Measurements from ENCODE around the gene SLC19A1. TPM values are rescaled to one million over a fixed set of nuclear protein-coding genes. Genes with fewer than 3 reads are reported as not detected.

Gene SLC19A1
- total RNA-seq, 1 donor from 2014 or later, result 28.2 TPM

- no peak overlapping the region for H3K4me3 Mint-ChIP-seq
- no peak for TF ChIP-seq CTCF (conservative IDR thresholded peaks at IDR 0.05)
- peaks cover 22% of the 10 kb centered on the region for H3K4me1 Mint-ChIP-seq (ENCODE audit: unreplicated experiment)
- no peak overlapping the region for H3K27ac Mint-ChIP-seq
- no peak for DNase-seq (ENCODE audit: extremely low spot score, unreplicated experiment)
- no peaks in the 10 kb centered on the region for H3K9me3 Mint-ChIP-seq
- peaks cover 14% of the 10 kb centered on the region for H3K36me3 Mint-ChIP-seq
- H3K27me3 Mint-ChIP-seq, result no peaks in the 10 kb centered on the region
These were observed 69.5 kb downstream of the SLC19A1 start for GRCh38 chr21:45472445-45473365.

GRCh38 chr21:45471525-45472221 is 70.6 kb downstream of the SLC19A1 start:
- peaks cover 21% of the 10 kb centered on the region for H3K4me1 Mint-ChIP-seq (ENCODE audit: unreplicated experiment)
- no peaks in the 10 kb centered on the region for H3K27me3 Mint-ChIP-seq
- H3K27ac Mint-ChIP-seq, result peak overlapping the region; percentile 91
- TF ChIP-seq CTCF (conservative IDR thresholded peaks at IDR 0.05), result no peak
- DNase-seq (ENCODE audit: extremely low spot score, unreplicated experiment), result no peak
- H3K36me3 Mint-ChIP-seq, result peaks cover 13% of the 10 kb centered on the region
- no peaks in the 10 kb centered on the region for H3K9me3 Mint-ChIP-seq
- H3K4me3 Mint-ChIP-seq, result peak overlapping the region; percentile 41

GRCh38 chr21:45470773-45471524 is 71.3 kb downstream of the SLC19A1 start:
- H3K9me3 Mint-ChIP-seq, result no peaks in the 10 kb centered on the region
- no peak for DNase-seq (ENCODE audit: extremely low spot score, unreplicated experiment)
- peaks cover 18% of the 10 kb centered on the region for H3K4me1 Mint-ChIP-seq (ENCODE audit: unreplicated experiment)
- peak overlapping the region; percentile 54 for H3K4me3 Mint-ChIP-seq
- H3K27me3 Mint-ChIP-seq, result no peaks in the 10 kb centered on the region
- H3K36me3 Mint-ChIP-seq, result peaks cover 8% of the 10 kb centered on the region
- TF ChIP-seq CTCF (conservative IDR thresholded peaks at IDR 0.05), result no peak
- H3K27ac Mint-ChIP-seq, result peak overlapping the region; percentile 91

GRCh38 chr21:45470087-45470515 is 72.1 kb downstream of the SLC19A1 start:
- H3K4me3 Mint-ChIP-seq, result peak overlapping the region; percentile 53
- DNase-seq (ENCODE audit: extremely low spot score, unreplicated experiment), result no peak
- H3K27ac Mint-ChIP-seq, result peak overlapping the region; percentile 60
- H3K27me3 Mint-ChIP-seq, result no peaks in the 10 kb centered on the region
- H3K4me1 Mint-ChIP-seq (ENCODE audit: unreplicated experiment), result peaks cover 23% of the 10 kb centered on the region
- H3K36me3 Mint-ChIP-seq, result peaks cover 8% of the 10 kb centered on the region
- TF ChIP-seq CTCF (conservative IDR thresholded peaks at IDR 0.05), result no peak
- H3K9me3 Mint-ChIP-seq, result no peaks in the 10 kb centered on the region

- Mint-ChIP-seq H3K4me1 (ENCODE audit: unreplicated experiment) (peaks cover 29% of the 10 kb centered on the region), H3K9me3 (no peaks in the 10 kb centered on the region), H3K27me3 (no peaks in the 10 kb centered on the region), H3K36me3 (peaks cover 13% of the 10 kb centered on the region), H3K4me3 (peak overlapping the region; percentile 53), H3K27ac (peak overlapping the region; percentile 60)
- DNase-seq (ENCODE audit: extremely low spot score, unreplicated experiment), result no peak
- TF ChIP-seq CTCF (conservative IDR thresholded peaks at IDR 0.05), result no peak
These were observed 72.8 kb downstream of the SLC19A1 start for GRCh38 chr21:45469273-45470086.
